ENCODE data around the gene LY6G5C.

GRCh38 chr6:31722173-31722572, 41.3 kb upstream of the LY6G5C start:
- TF ChIP-seq CTCF (IDR thresholded peaks at IDR 0.05) (no peak), POLR2A (IDR thresholded peaks at IDR 0.05) (no peak)

Data from esophagus squamous epithelium (tissue), 4 donors.